ENCODE results near the gene TUFT1.

DNA sequence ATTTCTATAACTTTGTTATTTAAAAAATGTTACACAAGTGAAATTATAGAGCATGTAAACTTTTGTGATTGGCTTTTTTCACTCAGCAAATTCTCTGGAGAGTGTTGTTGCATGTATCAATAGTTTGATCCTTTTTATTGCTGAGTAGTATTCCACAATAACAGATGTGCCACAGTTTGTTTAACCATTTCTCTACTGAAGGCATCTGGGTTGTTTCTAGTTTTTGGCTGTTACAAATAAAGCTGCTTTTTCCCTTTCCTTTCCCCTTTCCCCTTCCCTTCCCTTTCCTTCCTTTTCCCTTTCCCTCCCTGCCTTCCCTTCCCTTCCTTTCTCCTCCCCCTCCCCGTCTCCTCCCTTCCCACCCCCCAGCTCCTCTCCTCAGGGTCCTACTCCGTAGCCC, 15.9 kb downstream of the TUFT1 start:
- TF ChIP-seq, protein P1, sequence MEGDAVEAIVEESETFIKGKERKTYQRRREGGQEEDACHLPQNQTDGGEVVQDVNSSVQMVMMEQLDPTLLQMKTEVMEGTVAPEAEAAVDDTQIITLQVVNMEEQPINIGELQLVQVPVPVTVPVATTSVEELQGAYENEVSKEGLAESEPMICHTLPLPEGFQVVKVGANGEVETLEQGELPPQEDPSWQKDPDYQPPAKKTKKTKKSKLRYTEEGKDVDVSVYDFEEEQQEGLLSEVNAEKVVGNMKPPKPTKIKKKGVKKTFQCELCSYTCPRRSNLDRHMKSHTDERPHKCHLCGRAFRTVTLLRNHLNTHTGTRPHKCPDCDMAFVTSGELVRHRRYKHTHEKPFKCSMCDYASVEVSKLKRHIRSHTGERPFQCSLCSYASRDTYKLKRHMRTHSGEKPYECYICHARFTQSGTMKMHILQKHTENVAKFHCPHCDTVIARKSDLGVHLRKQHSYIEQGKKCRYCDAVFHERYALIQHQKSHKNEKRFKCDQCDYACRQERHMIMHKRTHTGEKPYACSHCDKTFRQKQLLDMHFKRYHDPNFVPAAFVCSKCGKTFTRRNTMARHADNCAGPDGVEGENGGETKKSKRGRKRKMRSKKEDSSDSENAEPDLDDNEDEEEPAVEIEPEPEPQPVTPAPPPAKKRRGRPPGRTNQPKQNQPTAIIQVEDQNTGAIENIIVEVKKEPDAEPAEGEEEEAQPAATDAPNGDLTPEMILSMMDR (IDR thresholded peaks at IDR 0.05) = no peak
- no peak for TF ChIP-seq POLR2A (IDR thresholded peaks at IDR 0.05)

All from heart left ventricle (tissue), 13 donors.